GM12878 (cell line): ENCODE data around the gene SEC23IP. TPM values are rescaled to one million over a fixed set of nuclear protein-coding genes. Genes with fewer than 3 reads are reported as not detected.

ENCODE experiments used
- ATAC-seq: fragments of 200-7000 bp; cut with Tn5 transposase; 3 replicates; pipeline ENCODE4 v1.9.1; 2020; ENCODE audit warnings: mild to moderate bottlenecking, moderate library complexity
- BruUV-seq: library from RNA; stranded (reverse); fragments of 400-500 nt; replicated peaks from 2 replicates; lab custom pipeline; 2021; lab: Mats Ljungman, UMichigan
- CTCF ChIA-PET: fragments of 300-600 bp; sonication (Branson Sonifier 250); formaldehyde crosslinking; extraction: SDS; loops from one replicate; lab custom pipeline; 2021; ENCODE audit warnings: inconsistent platforms; lab: Yijun Ruan, JAX
- POLR2A ChIA-PET: fragments of 350-600 bp; formaldehyde crosslinking; extraction: SDS; loops from one replicate; lab custom pipeline; 2021; ENCODE audit warnings: inconsistent platforms; lab: Charles Lee
- RAD21 ChIA-PET: fragments of 300-600 bp; sonication (Branson Sonifier 250); formaldehyde crosslinking; loops from one replicate; lab custom pipeline; 2023; ENCODE audit warnings: antibody characterized with exemption; ENCODE audit not compliant: unreplicated experiment; lab: Charles Lee
- SMC1A ChIA-PET: fragments of 300-600 bp; sonication (Branson Sonifier 250); formaldehyde crosslinking; loops from one replicate; lab custom pipeline; 2023; ENCODE audit not compliant: unreplicated experiment, uncharacterized antibody; lab: Charles Lee
- DNase-seq: peaks from one replicate; pipeline ENCODE4 v3.0.0-alpha.2; 2011; ENCODE audit warnings: low read depth, low spot score
- FAIRE-seq: peaks from 3 replicates; lab custom pipeline; 2011; peaks lifted over from hg19 to GRCh38; lab: Jason Lieb, UNC
- H2AFZ ChIP-seq: 2 replicates; pipeline ENCODE4 v1.6.0; 2011; ENCODE audit warnings: low read depth, low read length, control low read depth; ENCODE audit not compliant: control insufficient read depth
- H3K27ac ChIP-seq: 2 replicates; pipeline ENCODE4 v1.5.1; 2011; ENCODE audit warnings: control low read depth; ENCODE audit not compliant: control insufficient read depth, insufficient read depth
- H3K27me3 ChIP-seq, 2 experiments: replicated peaks in 1 of 2; 2 replicates each; pipeline versions ENCODE4 v1.6.0 to v1.6.1; 2011; ENCODE audit warnings: low read length in 1 of 2; ENCODE audit not compliant: control insufficient read depth in 2 of 2, insufficient read depth in 2 of 2
- H3K36me3 ChIP-seq, 2 experiments: 2 replicates each; pipeline ENCODE4 v1.5.1; 2011; ENCODE audit warnings: low read length in 1 of 2; ENCODE audit not compliant: control insufficient read depth in 2 of 2, insufficient read depth in 2 of 2
- H3K4me1 ChIP-seq: 2 replicates; pipeline ENCODE4 v1.6.1; 2011; ENCODE audit warnings: mild to moderate bottlenecking, low read length, moderate library complexity, mixed read lengths; ENCODE audit not compliant: control insufficient read depth, insufficient read depth
- H3K4me2 ChIP-seq: 2 replicates; pipeline ENCODE4 v1.6.0; 2011; ENCODE audit warnings: control low read depth; ENCODE audit not compliant: control insufficient read depth, insufficient read depth
- H3K4me3 ChIP-seq: fragments of 200-600 bp; sonication (generic); 2 replicates; pipeline ENCODE4 v1.5.1; 2016
- H3K79me2 ChIP-seq: 2 replicates; pipeline ENCODE4 v1.6.0; 2011; ENCODE audit warnings: low read length; ENCODE audit not compliant: control insufficient read depth, insufficient read depth
- H3K9ac ChIP-seq: 2 replicates; pipeline ENCODE4 v1.8.0; 2011; ENCODE audit warnings: low read length, control low read depth, mixed read lengths; ENCODE audit not compliant: control insufficient read depth, insufficient read depth
- H3K9me3 ChIP-seq: replicated peaks from 3 replicates; pipeline ENCODE4 v1.5.1; 2011; ENCODE audit warnings: mild to moderate bottlenecking, low read length; ENCODE audit not compliant: control insufficient read depth, insufficient read depth
- H4K20me1 ChIP-seq: 2 replicates; pipeline ENCODE4 v1.6.0; 2011; ENCODE audit not compliant: control insufficient read depth, insufficient read depth
- CEBPB ChIP-seq, 2 experiments: fragments of 150-350 bp in 1 of 2; IDR thresholded peaks; 2 replicates each; pipeline ENCODE4 v1.6.1; 2012 to 2014; ENCODE audit warnings: low read depth in 2 of 2, low read length in 2 of 2, borderline replicate concordance in 1 of 2, inconsistent platforms in 1 of 2
- E2F4 ChIP-seq: IDR thresholded peaks from 2 replicates; pipeline ENCODE4 v1.6.1; 2012; ENCODE audit warnings: low read depth, low read length, improper control_type of control experiment
- EGR1 ChIP-seq, 2 experiments: IDR thresholded peaks; 1 replicate in 1 of 2; 2 replicates in 1 of 2; pipeline ENCODE4 v1.6.1; 2011 to 2012; ENCODE audit warnings: low read depth in 2 of 2, low read length in 2 of 2, borderline replicate concordance in 1 of 2, mild to moderate bottlenecking in 1 of 2, moderate library complexity in 1 of 2
- ELK1 ChIP-seq: IDR thresholded peaks from 2 replicates; pipeline ENCODE4 v1.6.1; 2012; ENCODE audit warnings: low read depth, low read length, improper control_type of control experiment
- ETV6 ChIP-seq, 2 experiments: fragments of 450-650 bp in 1 of 2; IDR thresholded peaks in 1 of 2; conservative IDR thresholded peaks in 1 of 2; 2 replicates each; pipeline ENCODE4 v1.6.1; 2014; ENCODE audit warnings: antibody characterized with exemption in 1 of 2, borderline replicate concordance in 1 of 2, low read depth in 1 of 2, mild to moderate bottlenecking in 1 of 2, moderate library complexity in 1 of 2
- FOXM1 ChIP-seq: IDR thresholded peaks from 2 replicates; pipeline ENCODE4 v1.6.1; 2012; ENCODE audit warnings: low read depth, mild to moderate bottlenecking, inconsistent platforms, low read length, moderate library complexity
- NFXL1 ChIP-seq: fragments of 450-650 bp; IDR thresholded peaks from 2 replicates; pipeline ENCODE4 v1.6.1; 2017; ENCODE audit warnings: antibody characterized with exemption, mild to moderate bottlenecking, borderline replicate concordance
- NR2F1 ChIP-seq: fragments of 450-650 bp; conservative IDR thresholded peaks from 2 replicates; pipeline ENCODE4 v1.6.1; 2017; ENCODE audit warnings: mild to moderate bottlenecking
- PBX3 ChIP-seq: IDR thresholded peaks from 2 replicates; pipeline ENCODE4 v1.6.1; 2011; ENCODE audit warnings: mild to moderate bottlenecking, low read depth, low read length, moderate library complexity; ENCODE audit not compliant: insufficient replicate concordance
- POLR2A ChIP-seq: IDR thresholded peaks from 2 replicates; pipeline ENCODE4 v1.6.1; 2011; ENCODE audit warnings: low read depth, mild to moderate bottlenecking, low read length
- RB1 ChIP-seq: fragments of 450-650 bp; formaldehyde crosslinking; IDR thresholded peaks from 2 replicates; pipeline ENCODE4 v1.6.1; 2017; ENCODE audit warnings: mild to moderate bottlenecking, borderline replicate concordance
- RELA ChIP-seq: fragments of 450-650 bp; IDR thresholded peaks from 2 replicates; pipeline ENCODE4 v1.8.0; 2014; ENCODE audit warnings: borderline replicate concordance; ENCODE audit not compliant: partially characterized antibody
- SIN3A ChIP-seq: IDR thresholded peaks from 2 replicates; pipeline ENCODE4 v1.6.1; 2012; ENCODE audit warnings: low read depth, low read length, improper control_type of control experiment
- SKIL ChIP-seq: fragments of 450-650 bp; IDR thresholded peaks from 2 replicates; pipeline ENCODE4 v1.6.1; 2017; ENCODE audit warnings: mild to moderate bottlenecking, low read depth, inconsistent platforms; ENCODE audit not compliant: poor library complexity, severe bottlenecking
- USF1 ChIP-seq: IDR thresholded peaks from 2 replicates; pipeline ENCODE4 v1.6.1; 2011; ENCODE audit warnings: borderline replicate concordance, low read depth, mild to moderate bottlenecking, moderate library complexity, mixed read lengths, low read length; ENCODE audit not compliant: insufficient read depth; ENCODE audit errors: extremely low read length
- ZNF217 ChIP-seq: fragments of 450-650 bp; IDR thresholded peaks from 2 replicates; pipeline ENCODE4 v1.6.1; 2017; ENCODE audit warnings: antibody characterized with exemption, mild to moderate bottlenecking
- ZSCAN29 ChIP-seq: fragments of 450-650 bp; IDR thresholded peaks from 2 replicates; pipeline ENCODE4 v1.6.1; 2017; ENCODE audit warnings: mild to moderate bottlenecking, moderate library complexity
- WGBS: methylation state at CpG from one replicate; pipeline ENCODE4 v1.1.6; 2016; ENCODE audit warnings: low lambda C conversion rate; ENCODE audit not compliant: insufficient replicate concordance, insufficient coverage; ENCODE audit errors: missing lambda C conversion rate; 5-methylcytosine and 5-hydroxymethylcytosine counted together
- in situ Hi-C: fragments of 300-500 bp; cut with MboI; formaldehyde crosslinking; loops from 9 replicates; pipeline ENCODE4 v1.14.3; 2018; ENCODE audit warnings: mixed read lengths
- intact Hi-C: fragments of 100-400 bp; cut with micrococcal nuclease; formaldehyde crosslinking; loops from one replicate; pipeline ENCODE4 v1.14.2; 2022; ENCODE audit not compliant: unreplicated experiment
- polyA plus RNA-seq, 11 experiments: library from polyadenylated mRNA; depleted of rRNA in 4 of 11; unstranded in 6 of 11; stranded (reverse) in 5 of 11; fragments of >200 nt; fragmentation: Nextera tagmentation in 4 of 11; fragmentation: Illumina TruSeq in 1 of 11; extraction: Ambion mirVana in 4 of 11; extraction: Trizol in 1 of 11; gene quantifications; 1 replicate in 1 of 11; 2 replicates in 10 of 11; pipeline versions ENCODE4 v1.2.1 to v1.2.3, GENCODE V29; 2011 to 2016; ENCODE audit warnings: inconsistent platforms in 2 of 11, missing spikeins in 2 of 11, low read depth in 1 of 11
- total RNA-seq, 4 experiments: library from RNA; depleted of rRNA in 3 of 4; stranded (reverse); fragments of >200 nt in 3 of 4; fragmentation: Illumina TruSeq in 1 of 4; extraction: Trizol in 1 of 4; gene quantifications; 2 replicates each; pipeline versions ENCODE4 v1.2.1 to v1.2.3, GENCODE V29; 2013 to 2021

The SEC23IP gene
- total and polyA plus RNA-seq, 10 of the 15 experiments (the other 5 are each of a cell fraction or from before 2014, with no cell fraction given): 15.1 to 82.5 (median 36.0) TPM

- no peak for TF ChIP-seq USF1
- no peak for TF ChIP-seq SIN3A
- no peak for TF ChIP-seq FOXM1
- no peak for TF ChIP-seq EGR1 (IDR thresholded peaks at IDR 0.05; ENCODE audit: borderline replicate concordance in 1 of 2, low read depth in 2 of 2, low read length in 2 of 2)
- TF ChIP-seq RB1: no peak
These were observed 97.4 kb downstream of the SEC23IP start (continued) for GRCh38 chr10:119989966-119990365.

- ATAC-seq: no peak
- in situ Hi-C loops: no loop called here
- 20% methylated on average over 9 of the region's 9 CpGs for WGBS
- Histone ChIP-seq H4K20me1 (no peaks in the 10 kb centered on the region), H3K4me2 (no peak overlapping the region), H3K9me3 (no peaks in the 10 kb centered on the region), H3K36me3 (no peaks in the 10 kb centered on the region), H3K27ac (no peak overlapping the region), H3K9ac (no peak overlapping the region), H2AFZ (no peak overlapping the region), H3K4me3 (no peak overlapping the region), H3K27me3 (no peaks in the 10 kb centered on the region; a peak in 1 of 4 replicates), H3K79me2 (no peaks in the 10 kb centered on the region), H3K4me1 (no peaks in the 10 kb centered on the region)
- intact Hi-C loops: no loop called here
- no peak for FAIRE-seq
- ChIA-PET SMC1A (interaction anchor here (0.6 to 1.1 kb wide), 2 partner anchors 10 to 149 kb away, joined by 3 to 6 read pairs; no protein-coding TSS in a partner anchor), CTCF (interaction anchor here (1.3 kb wide), 1 partner anchor 10 kb away, joined by 3 read pairs; no protein-coding TSS in a partner anchor), POLR2A (no interaction called here), RAD21 (no interaction called here)
- BruUV-seq: no TSS peak
- DNase-seq: no peak
- TF ChIP-seq ZSCAN29 (no peak), NFXL1 (no peak), PBX3 (no peak), POLR2A (no peak), ELK1 (no peak), RELA (no peak), ZNF217 (no peak), SKIL (no peak), CEBPB (IDR thresholded peaks at IDR 0.05; ENCODE audit: borderline replicate concordance in 1 of 2, low read depth in 2 of 2, low read length in 2 of 2) (no peak), E2F4 (no peak), ETV6 (conservative IDR thresholded peaks at IDR 0.05 in 1 of 2, IDR thresholded peaks at IDR 0.05 in 1 of 2; ENCODE audit: borderline replicate concordance in 1 of 2, low read depth in 1 of 2) (no peak), NR2F1 (no peak)
These were observed 98.5 kb downstream of the SEC23IP start for GRCh38 chr10:119991066-119991465.
